Prostate gland (tissue), 2 donors: ENCODE results near the gene KIAA1755. TPM values are rescaled to one million over a fixed set of nuclear protein-coding genes. Genes with fewer than 3 reads are reported as not detected.

Experiments used
- DNase-seq: peaks from one replicate; pipeline ENCODE4 v3.0.0-alpha.2; 2019; ENCODE audit warnings: low spot score
- H3K27ac ChIP-seq, 2 donors: fragments of 200-600 bp; sonication (generic); 2 replicates each; pipeline ENCODE4 v1.5.1; 2017 to 2019
- H3K27me3 ChIP-seq: fragments of 200-600 bp; sonication (generic); replicated peaks from 2 replicates; pipeline ENCODE4 v1.5.1; 2019; ENCODE audit not compliant: insufficient read depth
- H3K36me3 ChIP-seq, 2 donors: fragments of 200-600 bp; sonication (generic); 1 replicate in 1 of 2; 2 replicates in 1 of 2; pipeline versions ENCODE4 v1.5.1 to v1.8.1; 2017 to 2019
- H3K4me1 ChIP-seq: fragments of 200-600 bp; sonication (generic); replicated peaks from 2 replicates; pipeline ENCODE4 v1.5.1; 2019
- H3K4me3 ChIP-seq, 2 donors: fragments of 200-600 bp; sonication (generic); 2 replicates each; pipeline ENCODE4 v1.5.1; 2017 to 2019
- H3K9me3 ChIP-seq: fragments of 200-600 bp; sonication (generic); 2 replicates; pipeline ENCODE4 v1.5.1; 2017
- POLR2A ChIP-seq: fragments of 450-650 bp; IDR thresholded peaks from one replicate; pipeline ENCODE4 v1.6.1; 2016; ENCODE audit warnings: antibody characterized with exemption, mild to moderate bottlenecking
- POLR2AphosphoS5 ChIP-seq: sonication (generic); formaldehyde crosslinking; IDR thresholded peaks from one replicate; pipeline ENCODE4 v1.6.1; 2017; ENCODE audit warnings: antibody characterized with exemption
- WGBS: methylation state at CpG from one replicate; pipeline ENCODE4 v1.1.5; 2018; 5-methylcytosine and 5-hydroxymethylcytosine counted together
- intact Hi-C: fragments of 100-400 bp; cut with DNase I; formaldehyde crosslinking; loops from one replicate; pipeline ENCODE4 v1.14.2; 2022
- total RNA-seq, 2 donors: library from RNA; depleted of rRNA; stranded (reverse); fragments of >200 nt; gene quantifications; one replicate each; pipeline ENCODE4 v1.1.0, GENCODE V29; 2016
- TF ChIP-seq, protein P1 (sequence below), 4 experiments: fragments of 200-600 bp in 2 of 4; fragments of 450-650 bp in 2 of 4; sonication (generic) in 2 of 4; IDR thresholded peaks; 1 replicate in 3 of 4; 2 replicates in 1 of 4; pipeline ENCODE4 v1.5.1; 2016 to 2019; ENCODE audit warnings: antibody characterized with exemption in 4 of 4, mild to moderate bottlenecking in 2 of 4, moderate library complexity in 2 of 4

The KIAA1755 gene
- total RNA-seq, 2 donors from 2014 or later: 5.0 to 10.8 TPM

DNA sequence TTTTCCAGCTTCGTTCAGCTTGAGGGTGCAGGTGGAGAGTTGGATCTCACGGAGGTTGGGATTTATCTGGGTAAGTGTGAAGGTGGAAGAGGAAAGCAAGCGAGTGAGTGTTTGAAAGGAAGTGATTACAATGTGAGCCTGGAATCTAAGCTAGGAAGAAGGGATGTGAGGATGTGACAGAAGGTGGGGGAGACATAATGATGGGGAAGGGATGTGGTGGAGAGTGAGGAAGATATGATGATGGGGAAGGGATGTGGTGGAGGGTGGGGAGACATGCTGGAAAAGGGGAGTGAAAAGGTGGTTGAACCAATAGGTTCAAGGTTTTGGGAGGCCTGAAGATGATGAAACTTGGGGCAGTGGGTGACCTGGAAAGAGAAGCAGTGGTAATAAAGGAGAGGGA, 23.2 kb downstream of the KIAA1755 start:
- Histone ChIP-seq H3K9me3 (no peaks in the 10 kb centered on the region), H3K27ac (no peak overlapping the region), H3K4me3 (no peak overlapping the region), H3K36me3 (no peaks in the 10 kb centered on the region), H3K27me3 (no peaks in the 10 kb centered on the region), H3K4me1 (no peaks in the 10 kb centered on the region)
- DNase-seq: no peak
- TF ChIP-seq POLR2AphosphoS5 (no peak), POLR2A (no peak)
- TF ChIP-seq, protein P1, sequence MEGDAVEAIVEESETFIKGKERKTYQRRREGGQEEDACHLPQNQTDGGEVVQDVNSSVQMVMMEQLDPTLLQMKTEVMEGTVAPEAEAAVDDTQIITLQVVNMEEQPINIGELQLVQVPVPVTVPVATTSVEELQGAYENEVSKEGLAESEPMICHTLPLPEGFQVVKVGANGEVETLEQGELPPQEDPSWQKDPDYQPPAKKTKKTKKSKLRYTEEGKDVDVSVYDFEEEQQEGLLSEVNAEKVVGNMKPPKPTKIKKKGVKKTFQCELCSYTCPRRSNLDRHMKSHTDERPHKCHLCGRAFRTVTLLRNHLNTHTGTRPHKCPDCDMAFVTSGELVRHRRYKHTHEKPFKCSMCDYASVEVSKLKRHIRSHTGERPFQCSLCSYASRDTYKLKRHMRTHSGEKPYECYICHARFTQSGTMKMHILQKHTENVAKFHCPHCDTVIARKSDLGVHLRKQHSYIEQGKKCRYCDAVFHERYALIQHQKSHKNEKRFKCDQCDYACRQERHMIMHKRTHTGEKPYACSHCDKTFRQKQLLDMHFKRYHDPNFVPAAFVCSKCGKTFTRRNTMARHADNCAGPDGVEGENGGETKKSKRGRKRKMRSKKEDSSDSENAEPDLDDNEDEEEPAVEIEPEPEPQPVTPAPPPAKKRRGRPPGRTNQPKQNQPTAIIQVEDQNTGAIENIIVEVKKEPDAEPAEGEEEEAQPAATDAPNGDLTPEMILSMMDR (IDR thresholded peaks at IDR 0.05): no peak
- 82% methylated on average over 3 of the region's 3 CpGs for WGBS
- intact Hi-C loops: loop anchor here (10.0 kb wide), 1 partner anchor 157 kb away; no protein-coding TSS in a partner anchor

DNA sequence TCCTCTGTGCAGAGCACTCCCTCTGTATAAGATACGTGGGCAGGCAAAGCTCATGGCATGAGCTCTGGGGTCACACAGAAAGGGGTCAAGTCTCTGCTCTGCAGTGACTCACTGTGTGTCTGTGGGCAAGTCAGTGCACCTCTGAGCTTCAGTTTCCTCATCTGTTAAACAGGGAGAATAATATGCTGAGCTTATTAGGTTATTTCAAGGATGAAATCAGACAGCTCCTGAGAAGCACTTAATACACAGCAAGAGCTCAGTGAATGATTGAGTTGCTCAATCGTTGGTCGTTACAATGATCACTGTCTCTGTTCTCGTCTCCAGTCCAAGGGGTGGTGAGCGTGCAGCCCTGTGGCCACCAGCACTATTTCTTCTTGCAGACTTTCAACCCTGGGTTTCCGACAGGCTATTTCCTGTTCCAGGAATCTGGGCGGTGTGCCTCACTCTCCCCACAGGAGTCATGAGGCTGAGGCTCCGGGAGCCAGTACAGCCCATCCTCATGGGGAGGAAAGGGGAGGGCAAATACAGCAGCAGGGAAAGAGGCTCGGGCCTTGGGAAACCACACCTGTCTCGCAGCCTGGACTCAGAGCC, 28.9 kb downstream of the KIAA1755 start:
- Histone ChIP-seq H3K36me3 (no peaks in the 10 kb centered on the region), H3K27ac (no peak overlapping the region), H3K9me3 (no peaks in the 10 kb centered on the region), H3K27me3 (no peaks in the 10 kb centered on the region), H3K4me3 (no peak overlapping the region), H3K4me1 (no peaks in the 10 kb centered on the region)
- no peak for TF ChIP-seq POLR2A
- WGBS: 58% methylated on average over 10 of the region's 10 CpGs
- intact Hi-C loops: loop anchor here (2.0 to 10.0 kb wide), 2 partner anchors 73 to 163 kb away; partner anchors contain the start of gene BPI
- no peak for DNase-seq

DNA sequence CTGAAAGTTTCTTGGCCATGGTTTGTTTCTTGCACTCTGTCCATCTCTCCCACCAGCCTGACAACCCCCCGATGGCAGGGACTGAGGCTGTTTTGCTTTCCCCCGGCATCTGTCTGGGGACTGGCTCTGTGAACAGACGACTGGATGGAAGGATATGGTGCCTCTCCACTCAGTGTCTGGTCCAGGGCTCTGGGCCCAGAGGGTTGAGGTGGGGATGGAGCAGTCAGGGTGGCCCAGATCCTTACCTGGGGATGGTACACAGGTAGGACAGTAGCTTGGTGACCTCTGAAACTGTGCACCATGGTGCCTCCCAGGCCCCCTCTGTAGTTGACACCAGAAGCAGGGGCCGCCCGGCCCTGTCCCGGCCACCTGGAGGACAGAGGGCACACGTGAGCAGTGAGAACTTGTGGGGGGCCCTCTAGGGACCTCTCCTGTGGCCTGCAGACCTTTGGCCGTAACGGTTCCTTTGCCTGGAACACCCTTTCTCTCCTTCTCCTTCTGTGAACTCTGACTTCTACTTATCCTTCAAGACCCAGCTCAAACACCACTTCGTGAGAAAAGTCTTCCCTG, 29.5 kb downstream of the KIAA1755 start:
- Histone ChIP-seq H3K27ac (no peak overlapping the region), H3K27me3 (no peaks in the 10 kb centered on the region), H3K4me3 (no peak overlapping the region), H3K9me3 (no peaks in the 10 kb centered on the region), H3K4me1 (no peaks in the 10 kb centered on the region), H3K36me3 (no peaks in the 10 kb centered on the region)
- no peak for TF ChIP-seq POLR2AphosphoS5
- TF ChIP-seq, protein P1 (IDR thresholded peaks at IDR 0.05): no peak
- no peak for TF ChIP-seq POLR2A
- 84% methylated on average over 10 of the region's 10 CpGs for WGBS
- no peak for DNase-seq
- intact Hi-C loops: loop anchor here (2.0 to 10.0 kb wide), 2 partner anchors 74 to 164 kb away; partner anchors contain the start of gene BPI

DNA sequence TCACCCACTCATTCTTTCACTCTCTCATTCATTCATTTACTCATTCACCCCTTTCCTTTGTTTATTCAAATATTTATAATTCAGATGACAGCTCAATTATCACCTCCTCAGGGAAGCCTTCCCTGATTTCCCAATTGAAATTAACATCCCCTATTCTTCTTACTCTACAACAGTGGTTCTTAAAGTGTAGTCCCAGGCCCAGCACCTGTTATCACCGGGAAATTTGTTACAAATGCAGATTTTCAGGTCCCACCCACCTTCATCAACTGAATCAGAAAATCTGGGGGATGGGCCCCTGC, 30.3 kb downstream of the KIAA1755 start:
- H3K36me3 ChIP-seq: no peaks in the 10 kb centered on the region
- no peak overlapping the region for H3K27ac ChIP-seq
- H3K27me3 ChIP-seq: no peaks in the 10 kb centered on the region
- intact Hi-C loops: loop anchor here (2.0 to 10.0 kb wide), 2 partner anchors 75 to 165 kb away; partner anchors contain the start of gene BPI
- H3K9me3 ChIP-seq: no peaks in the 10 kb centered on the region
- TF ChIP-seq POLR2A: no peak
- TF ChIP-seq, protein P1 (IDR thresholded peaks at IDR 0.05): no peak
- no peak for TF ChIP-seq POLR2AphosphoS5
- whole genome bisulfite sequencing: 90% methylated on average over 1 of the region's 1 CpG
- DNase-seq: no peak
- H3K4me1 ChIP-seq: no peaks in the 10 kb centered on the region
- H3K4me3 ChIP-seq: no peak overlapping the region

DNA sequence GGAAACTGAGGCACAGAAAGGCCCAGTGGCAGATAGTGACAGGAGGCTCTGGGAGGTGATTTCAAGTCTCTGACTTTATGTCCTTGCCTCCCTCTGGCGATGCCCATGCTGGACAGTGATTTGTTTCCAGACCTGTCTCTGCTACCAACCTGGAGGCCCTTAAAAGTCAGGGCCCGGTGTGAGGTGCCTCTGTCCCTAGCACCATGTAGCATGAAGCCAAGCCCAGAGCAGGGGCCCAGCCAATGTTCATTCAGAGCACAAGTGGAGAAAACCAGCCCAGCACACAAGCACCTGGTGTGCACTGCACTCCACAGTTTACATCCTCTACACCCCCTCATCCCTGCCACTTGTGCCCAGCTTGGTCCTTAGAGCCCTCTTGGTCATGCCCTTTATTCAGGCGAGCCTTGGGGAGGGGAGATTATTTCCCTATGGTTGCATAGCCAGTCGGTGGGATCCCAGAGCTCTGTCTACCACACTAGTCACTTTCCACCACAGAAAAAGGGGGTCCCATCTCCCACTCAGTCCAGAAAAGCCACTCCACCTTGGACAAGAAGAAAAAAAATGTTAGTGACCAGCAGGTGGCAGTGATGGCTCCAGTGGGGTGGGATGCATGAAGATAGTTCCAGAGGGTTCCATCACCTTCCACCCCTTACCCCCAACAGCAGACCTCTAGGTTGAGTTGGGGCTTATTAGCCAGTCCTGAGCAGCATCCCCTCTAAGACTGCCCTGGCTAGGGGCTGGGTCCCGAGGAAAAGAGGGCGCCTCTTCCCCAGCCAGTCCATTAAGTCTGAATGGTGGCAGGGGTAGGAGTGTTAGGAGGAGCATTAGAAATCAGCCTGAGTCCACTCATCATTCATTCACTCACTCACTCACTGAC, 30.9 kb downstream of the KIAA1755 start:
- TF ChIP-seq POLR2A: no peak
- TF ChIP-seq POLR2AphosphoS5: no peak
- TF ChIP-seq, protein P1 (IDR thresholded peaks at IDR 0.05): peak; percentile 20 to 62 (median 53)
- Histone ChIP-seq H3K36me3 (no peaks in the 10 kb centered on the region), H3K27ac (no peak overlapping the region), H3K4me1 (no peaks in the 10 kb centered on the region), H3K27me3 (no peaks in the 10 kb centered on the region), H3K4me3 (no peak overlapping the region), H3K9me3 (no peaks in the 10 kb centered on the region)
- 92% methylated on average over 6 of the region's 6 CpGs for WGBS
- no peak for DNase-seq
- intact Hi-C loops: loop anchor here (2.0 to 10.0 kb wide), 2 partner anchors 75 to 165 kb away; partner anchors contain the start of gene BPI
